Stimulated activated CD8-positive, alpha-beta memory T cell treated with anti-CD3 and anti-CD28 coated beads, Interleukin-15, amount 100 ng/mL, for 24 hours (primary cell): ENCODE data around the gene COG5.

Experiments
- DNase-seq: peaks from one replicate; pipeline ENCODE4 v3.0.0-alpha.2; 2020; ENCODE audit warnings: low read depth

COG5 gene

DNA sequence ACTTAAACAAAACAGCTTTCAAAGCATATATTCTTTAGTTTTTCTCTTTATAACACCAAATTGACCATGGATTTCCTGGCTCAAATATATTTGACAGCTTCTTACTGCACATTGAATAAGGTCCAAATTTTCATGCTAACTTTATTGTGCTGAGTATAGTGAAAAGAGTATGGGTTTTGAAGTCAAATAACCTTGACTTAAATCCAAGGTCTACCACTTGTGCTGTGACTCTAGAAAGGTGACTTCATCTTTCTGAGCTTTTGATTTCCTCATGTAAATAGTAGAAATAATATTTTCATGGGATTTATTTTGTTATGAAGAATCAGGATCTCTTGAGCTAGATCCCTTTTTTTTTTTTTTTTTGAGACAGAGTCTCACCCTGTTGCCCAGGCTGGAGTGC lies 233.2 kb downstream of the COG5 start:
- DNase-seq = no peak

DNA sequence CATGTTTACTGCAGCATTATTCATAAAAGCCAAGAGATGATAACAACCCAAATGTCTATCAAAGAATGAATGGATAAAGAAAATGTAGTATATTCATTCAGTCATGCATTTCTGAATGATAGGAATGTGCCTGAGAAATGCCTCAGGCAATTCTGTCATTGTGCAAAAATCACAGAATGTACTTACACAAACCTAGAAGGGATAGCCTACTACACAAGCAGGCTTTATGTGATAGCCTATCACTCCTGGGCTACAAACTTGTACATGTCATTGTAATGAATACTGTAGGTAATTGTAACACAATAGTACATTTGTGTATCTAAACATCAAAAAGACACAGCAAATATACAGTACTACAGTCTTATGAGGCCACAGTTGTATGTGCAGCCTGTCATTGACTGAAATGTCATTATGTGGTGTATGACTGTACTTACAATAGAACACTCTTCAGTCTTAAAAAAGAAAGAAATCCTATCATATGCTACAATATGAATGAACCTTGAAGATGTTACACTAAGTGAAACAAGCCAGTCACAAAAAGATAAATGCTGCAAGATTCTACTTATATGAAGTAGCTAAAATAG lies 235.6 kb downstream of the COG5 start:
- no peak for DNase-seq

DNA sequence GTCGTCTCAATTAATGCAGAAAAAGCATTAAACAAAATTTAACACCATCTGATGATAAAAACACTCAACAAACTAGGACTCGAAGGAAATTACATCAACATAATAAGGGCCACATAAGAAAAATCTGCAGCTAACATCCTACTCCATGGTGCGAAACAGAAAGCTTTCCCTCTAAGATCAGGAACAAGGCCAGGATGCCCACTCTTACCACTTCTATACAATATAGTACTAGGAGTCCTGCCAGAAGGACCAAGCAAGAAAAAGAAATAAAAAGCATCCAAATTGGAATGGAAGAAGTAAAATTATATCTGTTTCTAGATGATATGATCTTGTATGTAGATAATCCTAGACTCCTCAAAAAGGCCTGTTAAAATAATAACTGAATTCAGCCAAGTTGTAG lies 237.7 kb downstream of the COG5 start:
- DNase-seq = no peak

DNA sequence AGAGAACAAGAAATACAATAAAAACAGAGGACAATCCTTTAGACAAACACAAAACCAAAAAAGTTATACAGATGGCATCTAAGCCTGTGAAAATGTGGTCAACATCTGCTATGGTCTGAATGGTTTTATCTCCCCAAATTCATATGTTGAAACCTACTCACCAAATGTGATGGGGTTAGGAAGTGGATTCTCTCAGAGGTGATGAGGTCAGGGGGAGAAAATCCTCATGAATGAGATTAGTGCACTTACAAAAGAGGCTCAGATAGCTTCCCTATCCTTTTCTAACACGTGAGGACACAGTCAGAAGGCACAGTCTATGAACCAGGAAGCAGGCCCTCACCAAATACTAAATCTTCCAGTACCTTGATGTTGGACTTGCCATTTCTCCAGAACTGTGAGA lies 241.7 kb downstream of the COG5 start:
- no peak for DNase-seq

DNA sequence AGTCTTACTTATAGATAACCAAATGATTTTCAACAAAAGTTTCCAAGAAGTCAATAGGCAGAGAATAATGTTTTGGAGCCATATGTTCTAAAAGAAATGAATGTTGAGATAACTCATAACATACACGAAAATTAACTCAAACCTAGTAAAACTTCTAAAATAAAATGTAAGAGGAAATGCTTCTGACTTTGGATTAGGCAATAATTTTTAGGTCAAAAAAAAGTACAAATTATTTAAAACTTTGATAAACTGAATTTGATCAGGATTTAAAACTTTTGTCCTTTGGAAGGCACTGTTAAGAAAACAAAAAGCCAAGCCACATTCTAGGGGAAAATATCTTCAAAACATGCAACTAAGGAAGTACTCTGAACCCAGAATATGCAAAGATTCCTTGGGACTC lies 242.1 kb downstream of the COG5 start:
- DNase-seq = no peak

DNA sequence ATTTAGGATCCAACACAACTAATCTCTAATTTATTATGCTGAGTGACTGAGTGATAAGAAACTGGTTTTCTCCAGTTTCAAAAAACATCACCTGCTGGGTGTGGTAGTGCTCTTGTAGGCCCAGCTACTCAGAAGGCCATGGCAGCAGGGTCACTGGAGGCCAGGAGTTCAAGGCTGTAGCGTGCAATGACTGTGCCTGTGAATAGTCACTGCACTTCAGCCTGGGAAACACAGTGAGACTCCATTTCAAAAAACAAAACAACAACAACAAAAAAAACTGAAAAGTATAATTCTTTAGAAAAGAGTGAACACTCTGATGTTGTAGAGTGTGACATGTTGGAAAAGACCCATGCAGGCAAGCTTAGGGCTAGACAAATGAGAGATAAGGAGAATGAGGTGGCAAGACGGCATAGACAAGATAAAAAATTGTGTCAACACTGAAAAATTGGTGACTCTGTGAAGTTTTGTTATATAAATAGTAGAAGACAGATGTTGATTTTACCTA lies 243.9 kb downstream of the COG5 start:
- DNase-seq = no peak

DNA sequence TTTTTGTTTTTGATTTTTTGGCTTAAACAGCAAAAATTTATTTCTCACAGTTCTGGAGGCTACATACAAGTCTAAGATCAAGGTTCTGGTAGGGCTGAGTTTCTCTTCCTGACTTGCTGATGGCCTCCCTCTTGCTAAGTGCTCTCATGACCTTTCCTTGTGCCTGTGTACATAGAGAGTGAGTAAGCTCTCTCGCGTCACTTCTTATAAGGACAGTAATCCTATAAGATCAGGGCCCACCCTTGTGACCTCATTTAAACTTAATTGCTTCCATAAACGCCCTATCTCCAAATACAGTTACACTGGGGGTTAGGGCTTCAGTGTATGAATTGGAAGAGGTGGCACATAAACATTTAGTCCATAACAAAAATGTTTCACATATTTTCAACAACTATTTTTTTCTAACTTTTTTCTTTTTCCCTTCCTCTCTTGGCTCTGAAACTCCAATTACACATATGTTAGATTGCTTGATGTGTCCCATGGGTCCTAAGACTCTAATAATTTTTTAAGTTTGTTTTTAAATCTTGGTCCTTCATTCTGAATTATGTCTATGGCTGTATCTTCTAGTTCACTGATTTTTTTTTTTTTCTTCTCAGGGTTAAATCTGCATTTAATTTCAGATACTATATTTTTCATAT lies 245.1 kb downstream of the COG5 start:
- DNase-seq = no peak

DNA sequence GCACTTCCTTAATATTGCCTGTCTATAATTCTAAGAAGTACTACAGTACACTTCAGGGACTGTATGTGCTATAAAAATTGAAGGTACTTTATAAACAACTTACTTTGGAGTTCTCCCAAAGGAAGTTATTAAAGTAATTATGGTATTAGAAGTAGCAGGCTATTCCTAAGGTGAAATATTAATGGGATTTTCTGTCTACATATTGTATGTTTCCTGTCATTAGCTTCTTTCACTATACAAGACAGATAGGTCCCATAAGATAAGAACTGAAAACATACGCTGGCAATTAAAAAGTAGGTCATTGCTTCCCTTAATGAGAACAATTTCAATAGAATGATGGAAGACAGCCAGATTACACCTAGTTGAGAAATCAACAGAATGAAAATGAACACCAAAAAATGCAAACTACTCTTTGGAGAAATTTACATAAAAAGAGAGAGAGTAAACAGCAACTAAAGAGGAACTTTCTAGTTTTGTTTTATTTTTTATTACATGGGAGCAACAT lies 248.0 kb downstream of the COG5 start:
- DNase-seq = no peak

DNA sequence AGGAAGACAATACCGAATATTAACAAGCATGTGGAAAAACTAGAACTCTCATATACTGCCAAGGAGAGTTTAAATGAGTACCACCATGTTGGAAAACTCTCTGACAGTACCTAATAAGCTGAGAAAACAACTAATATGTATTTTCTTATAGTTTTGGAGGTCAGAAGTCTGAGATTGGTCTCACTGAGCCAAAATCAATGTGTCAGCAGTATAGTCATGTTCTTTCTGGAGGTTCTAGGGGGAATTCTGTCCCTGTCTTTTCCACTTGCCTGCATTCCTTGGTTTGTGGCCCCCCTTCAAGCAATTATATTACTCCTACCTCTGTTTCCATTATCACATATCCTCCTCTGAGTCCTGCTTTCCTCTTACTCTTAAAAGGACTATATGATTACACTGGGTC lies 250.4 kb downstream of the COG5 start:
- no peak for DNase-seq

DNA sequence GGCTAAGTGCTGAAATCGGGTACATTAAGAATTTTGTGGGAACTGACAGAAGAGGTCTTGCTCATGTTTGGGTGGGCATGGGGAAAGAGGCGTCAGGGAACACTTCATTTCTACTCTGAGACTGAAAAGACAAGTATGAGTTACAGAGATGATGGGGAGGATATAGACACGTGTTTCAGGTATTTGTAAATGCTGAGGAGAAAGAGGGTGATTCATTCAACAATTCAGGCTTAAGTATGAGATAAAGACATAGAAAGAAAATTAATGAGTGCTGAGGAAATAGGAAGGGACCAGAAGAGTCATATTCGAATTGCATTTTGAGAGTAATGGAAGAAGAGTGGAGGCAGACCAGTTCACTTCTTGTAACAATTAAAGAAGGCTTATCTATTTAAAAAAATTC lies 251.3 kb downstream of the COG5 start:
- no peak for DNase-seq

DNA sequence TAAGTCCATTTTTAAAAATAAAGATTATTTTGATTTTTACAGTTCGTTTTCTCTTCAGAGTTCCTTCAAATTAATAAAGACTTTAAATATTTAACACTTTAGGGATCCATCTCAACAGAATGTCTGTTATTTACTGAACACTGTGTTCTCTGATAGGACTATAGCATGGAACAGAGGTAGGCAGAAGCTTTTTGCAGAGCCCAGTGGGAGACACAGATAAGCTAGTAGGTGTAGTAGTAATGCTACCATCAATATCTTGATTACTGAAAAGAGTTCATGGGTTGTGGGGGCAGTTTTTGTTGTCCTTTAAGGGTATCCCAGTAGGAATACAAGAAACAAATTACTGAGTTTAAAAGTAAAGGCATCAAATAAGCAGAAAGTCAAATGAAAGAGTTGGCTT lies 254.4 kb downstream of the COG5 start:
- DNase-seq = no peak

DNA sequence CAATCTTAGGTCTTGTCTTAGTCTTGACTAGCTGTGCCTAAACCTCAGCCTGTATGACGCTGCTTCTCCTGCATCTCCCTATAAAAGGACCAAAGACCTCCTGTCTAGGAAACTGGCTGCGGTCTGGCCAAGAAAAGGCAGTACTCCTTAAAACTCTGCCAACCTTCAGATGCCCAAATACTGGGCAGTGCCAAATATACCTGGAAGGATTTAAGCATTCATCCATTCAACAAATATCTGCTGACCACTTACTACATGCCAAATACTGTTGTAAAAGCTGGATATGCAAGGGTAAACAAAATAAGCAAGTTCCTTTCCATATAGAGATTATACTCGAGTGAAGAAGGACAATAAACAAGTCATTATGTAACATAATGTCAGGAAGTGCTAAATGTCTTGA lies 259.1 kb downstream of the COG5 start:
- DNase-seq = no peak

DNA sequence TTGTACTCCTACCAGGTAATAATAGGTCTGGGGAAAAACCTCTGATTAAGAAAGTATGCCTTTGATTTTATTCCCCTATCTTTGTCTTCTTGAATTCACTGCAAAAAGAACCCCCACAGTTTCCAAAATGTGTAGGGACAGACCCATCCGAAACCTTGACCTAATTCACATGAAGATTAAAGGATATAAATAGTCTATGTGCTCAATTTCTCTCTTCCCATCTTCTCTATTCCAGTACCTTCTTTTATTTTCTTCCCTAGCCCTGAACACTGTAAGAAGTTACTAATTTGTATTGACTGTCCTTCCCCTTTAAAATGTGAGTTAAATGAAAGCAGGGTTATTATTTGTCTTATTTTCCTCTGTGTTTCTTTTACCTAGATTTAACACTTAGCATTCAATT lies 259.7 kb downstream of the COG5 start:
- DNase-seq = no peak

DNA sequence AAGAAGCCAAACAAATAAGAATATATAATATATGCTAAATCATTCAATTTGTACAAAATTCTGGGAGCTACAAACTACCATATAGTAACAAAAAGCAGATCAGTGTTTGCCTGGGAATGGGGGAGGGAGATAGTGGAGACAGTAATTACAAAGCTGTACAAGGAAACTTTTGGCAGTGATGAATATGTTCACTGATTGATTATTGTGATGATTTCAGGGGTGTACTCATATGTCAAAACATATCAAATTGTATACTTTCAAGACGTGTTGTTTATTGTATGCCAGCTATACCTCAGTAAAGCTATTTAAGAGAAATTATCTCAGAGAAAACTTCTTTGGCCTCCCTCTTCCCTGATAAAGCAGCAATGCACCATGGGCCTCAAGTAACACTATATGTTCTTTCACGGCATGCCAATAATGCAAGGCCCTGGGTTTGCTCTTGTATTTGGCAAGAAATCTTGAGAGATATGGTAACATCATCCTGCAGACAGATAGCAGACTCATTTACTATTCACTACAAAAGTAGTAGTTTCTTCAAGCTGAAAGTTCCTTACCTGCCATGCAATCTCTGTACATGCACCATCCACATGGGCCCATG lies 261.4 kb downstream of the COG5 start:
- DNase-seq = no peak

DNA sequence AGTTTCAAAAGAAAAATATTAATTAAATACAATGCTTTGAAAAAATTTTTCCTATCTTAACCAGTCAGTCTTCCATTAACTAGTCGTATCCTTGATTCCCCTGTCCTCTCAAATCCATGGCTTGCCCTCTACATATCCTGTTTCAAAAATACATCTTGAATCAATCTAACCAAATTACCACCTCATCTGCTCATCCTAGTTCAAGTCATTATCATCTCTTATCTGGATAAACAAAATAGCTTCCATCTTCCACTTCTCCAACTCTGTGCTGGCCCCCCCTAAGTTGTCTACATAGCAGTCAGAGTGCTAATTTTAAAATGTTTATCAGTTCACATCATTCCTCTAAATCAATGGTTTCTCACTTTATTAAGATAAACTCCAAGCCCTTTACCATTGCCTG lies 269.5 kb downstream of the COG5 start:
- DNase-seq = no peak

DNA sequence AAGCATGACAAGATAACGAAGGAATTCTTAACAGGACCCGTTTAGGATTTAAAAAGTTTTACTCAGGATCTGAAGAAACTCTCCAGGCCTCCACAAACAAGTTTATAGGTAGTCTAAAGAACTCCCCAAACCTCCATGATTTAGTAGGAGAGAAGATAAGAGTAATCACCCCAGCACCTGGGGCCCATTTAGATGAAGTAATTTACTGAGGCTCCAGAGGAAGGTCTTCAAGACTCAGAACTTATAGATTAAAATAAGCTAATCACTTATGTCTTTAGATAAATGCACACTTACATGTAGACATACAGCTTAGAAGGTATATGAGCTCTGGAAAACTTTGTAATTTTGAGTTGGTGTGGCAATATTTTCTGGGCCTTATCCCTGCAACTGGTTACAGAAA lies 271.1 kb downstream of the COG5 start:
- no peak for DNase-seq

DNA sequence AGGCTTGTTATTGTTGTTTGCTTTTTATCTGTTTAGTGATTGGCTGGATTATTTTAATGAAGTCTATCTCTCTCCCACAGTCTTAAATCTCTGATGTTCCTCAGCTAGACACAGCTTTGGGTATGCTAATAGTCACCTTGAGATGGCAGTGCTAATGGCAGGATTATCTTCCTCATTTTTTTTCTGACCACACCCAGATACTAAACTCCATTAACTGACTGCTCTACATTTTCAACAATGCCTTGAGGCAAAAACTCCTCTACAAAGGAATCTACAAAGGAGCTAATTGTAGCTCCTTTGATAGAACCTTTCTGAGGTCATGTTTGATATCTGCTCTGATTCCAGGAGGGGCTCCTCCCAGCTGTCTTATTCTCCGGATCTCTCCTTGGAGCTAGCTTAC lies 272.3 kb downstream of the COG5 start:
- DNase-seq = no peak

DNA sequence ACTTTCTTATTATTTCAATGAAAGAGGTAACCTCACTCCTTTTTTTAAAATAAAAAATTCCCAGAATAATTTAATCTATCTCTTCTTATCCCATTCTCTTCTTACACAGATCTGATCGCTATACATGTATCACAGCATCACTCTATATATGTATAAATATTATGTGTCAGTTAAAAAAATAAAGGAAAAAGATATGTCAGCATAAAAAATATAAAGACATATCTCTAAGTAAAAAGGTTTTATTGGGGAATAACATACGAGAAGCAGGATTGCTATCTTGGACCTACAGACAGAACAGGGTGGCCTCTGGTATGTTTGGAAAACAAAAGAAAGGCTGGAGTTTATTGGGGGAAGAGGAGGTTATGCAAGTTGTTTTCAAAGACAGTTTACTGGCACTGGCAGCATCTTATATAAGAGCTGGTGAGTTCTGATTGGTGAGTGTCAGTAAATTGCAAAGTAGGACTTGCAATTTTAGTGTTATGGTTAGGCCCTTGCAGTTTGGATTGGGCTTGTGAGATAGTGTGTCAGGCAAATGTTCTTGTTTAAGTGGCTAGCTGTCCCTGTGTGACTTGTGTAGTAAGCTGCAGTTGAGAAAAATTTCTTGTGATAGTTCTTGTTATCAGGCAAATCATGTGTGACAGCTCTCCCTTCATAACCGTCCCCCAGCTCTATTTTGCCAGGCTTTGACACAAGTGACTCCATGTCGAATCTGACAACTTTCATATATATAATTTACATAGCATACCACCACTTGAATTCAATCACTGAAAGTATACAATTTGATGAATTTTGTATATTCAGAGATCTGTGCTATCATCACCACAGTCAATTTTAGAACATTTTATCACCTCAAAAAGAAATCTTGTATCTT lies 276.7 kb downstream of the COG5 start:
- no peak for DNase-seq

DNA sequence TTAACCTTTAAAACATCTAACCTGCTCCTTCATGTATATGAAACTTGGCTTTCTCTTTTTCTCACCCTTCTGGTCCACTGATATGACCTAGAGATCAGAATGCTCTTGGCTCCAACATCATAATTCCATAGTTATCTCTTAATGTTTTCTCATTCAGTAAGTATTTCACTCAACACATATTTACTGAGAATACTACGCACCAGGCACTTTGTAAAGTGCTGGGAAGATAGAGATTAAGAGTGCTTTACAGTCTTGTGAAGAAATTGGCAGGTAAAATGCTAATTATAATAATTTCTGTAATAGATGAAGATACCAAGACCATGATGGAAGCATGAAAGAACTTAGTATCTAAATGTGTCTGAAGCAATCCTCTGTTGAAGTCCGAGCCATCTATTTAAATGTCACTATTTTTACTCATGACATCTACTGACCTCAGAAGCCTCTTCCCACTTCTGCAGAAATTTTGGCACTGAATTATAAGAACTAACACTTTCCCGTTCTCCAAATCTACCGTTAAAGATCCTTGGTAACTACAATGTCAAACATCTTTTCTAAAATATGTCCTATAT lies 278.7 kb downstream of the COG5 start:
- no peak for DNase-seq

DNA sequence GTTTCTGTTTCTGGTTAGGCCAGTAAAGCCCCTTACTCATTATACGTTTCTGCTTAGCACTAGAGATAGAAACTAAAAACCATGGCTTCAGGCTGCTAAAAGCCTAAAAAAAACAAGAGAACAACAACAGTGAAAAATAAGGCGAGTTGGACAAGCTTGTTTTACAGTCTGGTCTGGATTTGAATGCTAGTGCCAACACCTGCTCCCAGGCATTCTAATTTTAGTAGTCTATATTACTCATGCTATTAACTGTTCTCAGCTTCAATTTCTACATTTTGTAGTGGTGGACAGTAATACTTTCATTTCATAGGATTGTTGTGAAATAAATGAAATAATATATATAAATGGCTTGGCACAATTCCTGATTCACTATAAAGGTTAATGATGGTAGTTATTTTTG lies 286.4 kb downstream of the COG5 start:
- no peak for DNase-seq

DNA sequence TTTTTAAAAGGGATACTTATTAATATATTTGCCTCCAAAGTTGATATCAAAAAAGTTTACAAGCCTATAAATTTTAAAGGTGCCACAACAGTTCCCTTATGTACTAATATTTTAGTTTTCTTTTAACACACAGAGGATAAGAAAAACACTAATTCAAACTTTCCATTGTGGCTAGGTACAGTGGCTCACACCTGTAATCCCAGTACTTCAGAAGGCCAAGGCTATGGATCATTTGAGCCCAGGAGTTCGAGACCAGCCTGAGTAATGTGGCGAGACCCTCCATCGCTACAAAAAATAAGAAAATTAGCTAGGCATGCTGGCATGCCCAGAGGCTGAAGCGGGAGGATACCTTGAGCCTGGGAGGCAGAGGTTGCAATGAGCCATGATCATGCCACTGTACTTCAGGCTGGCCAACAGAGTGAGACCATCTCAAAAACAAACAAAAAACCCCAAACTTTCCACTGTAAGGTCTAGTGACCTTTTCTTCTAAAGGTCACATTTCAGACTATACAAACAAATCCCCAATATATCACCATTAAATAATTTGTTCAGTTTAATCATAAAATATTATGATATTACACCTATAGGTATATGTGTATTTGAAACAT lies 287.4 kb downstream of the COG5 start:
- DNase-seq = no peak

DNA sequence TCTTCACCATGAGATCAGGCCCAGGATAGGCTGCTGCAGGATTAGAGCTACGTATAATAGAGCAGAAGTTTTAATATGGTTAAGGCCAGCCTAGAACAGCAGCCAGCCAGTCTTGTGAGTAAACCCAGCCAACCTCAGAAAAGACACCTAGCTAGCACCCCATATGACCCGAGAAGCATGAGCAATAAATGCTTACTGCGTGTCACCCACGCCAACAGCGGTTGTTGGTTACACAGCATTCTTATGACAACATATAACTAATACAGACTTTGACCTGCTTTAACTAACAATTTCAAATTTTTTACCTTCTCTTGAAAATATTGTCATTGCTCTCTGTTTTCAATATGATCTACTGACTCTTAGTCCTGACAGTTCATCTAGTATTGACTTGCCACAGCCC lies 289.2 kb downstream of the COG5 start:
- DNase-seq = no peak
